Activated CD4-positive, CD25-positive, alpha-beta regulatory T cell (primary cell): ENCODE measurements around the gene ADARB2.
"Not testable (repeated sequence)": the region's sequence is repeated elsewhere in the genome, so short reads cannot be mapped to it uniquely, and the experiment has no call there.

ENCODE experiments used
- DNase-seq, 4 experiments: peaks; one replicate each; lab custom pipeline; 2025; lab: John Stamatoyannopoulos, UW

The ADARB2 gene

DNA sequence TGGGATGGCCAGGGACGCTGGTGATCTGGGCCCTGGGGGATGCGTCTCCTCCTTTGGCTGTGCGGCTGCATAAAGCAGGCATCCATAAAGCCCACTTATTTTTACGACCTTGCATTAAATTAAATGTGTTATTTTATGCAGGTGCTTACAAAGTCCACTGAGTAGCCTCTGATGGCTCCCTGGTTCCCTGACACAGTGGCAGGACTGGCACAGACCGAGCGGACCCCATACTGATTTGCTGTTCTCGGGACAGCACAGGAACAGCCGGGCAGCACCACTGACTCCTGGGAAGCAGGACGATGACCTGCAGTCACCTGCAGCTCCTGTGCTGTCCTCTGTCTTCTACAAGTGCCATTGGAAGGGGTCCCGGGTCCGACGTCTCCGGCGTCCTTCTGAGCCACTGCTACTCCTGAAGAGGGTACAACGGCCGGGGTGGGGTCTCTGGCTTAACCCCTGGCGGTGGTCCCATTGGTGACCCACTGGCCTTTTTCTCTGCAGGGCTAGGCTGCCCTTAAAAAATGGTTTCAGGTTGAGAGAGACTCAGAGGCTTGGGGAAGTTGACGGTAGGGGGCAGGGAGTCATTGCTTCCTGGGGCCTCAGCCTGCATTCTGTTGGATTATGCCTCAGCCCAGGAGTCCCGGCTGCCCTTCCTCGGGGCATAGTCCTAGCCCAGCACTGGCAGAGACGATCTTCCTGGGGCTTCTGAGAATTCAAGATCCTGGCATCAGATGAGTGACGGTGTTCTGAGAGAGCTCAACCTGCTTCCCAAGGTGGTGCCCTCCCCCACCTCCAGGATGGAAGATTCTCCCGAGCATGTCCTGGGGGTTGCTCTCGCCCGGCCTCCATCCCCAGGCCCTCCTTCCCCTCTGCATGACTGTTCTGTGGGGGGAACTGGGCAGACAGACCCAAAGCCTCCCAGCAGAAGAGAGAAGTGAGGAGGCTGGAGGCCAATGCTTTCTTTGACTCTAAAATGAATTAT lies 330.1 kb downstream of the ADARB2 start:
- DNase-seq: no peak

DNA sequence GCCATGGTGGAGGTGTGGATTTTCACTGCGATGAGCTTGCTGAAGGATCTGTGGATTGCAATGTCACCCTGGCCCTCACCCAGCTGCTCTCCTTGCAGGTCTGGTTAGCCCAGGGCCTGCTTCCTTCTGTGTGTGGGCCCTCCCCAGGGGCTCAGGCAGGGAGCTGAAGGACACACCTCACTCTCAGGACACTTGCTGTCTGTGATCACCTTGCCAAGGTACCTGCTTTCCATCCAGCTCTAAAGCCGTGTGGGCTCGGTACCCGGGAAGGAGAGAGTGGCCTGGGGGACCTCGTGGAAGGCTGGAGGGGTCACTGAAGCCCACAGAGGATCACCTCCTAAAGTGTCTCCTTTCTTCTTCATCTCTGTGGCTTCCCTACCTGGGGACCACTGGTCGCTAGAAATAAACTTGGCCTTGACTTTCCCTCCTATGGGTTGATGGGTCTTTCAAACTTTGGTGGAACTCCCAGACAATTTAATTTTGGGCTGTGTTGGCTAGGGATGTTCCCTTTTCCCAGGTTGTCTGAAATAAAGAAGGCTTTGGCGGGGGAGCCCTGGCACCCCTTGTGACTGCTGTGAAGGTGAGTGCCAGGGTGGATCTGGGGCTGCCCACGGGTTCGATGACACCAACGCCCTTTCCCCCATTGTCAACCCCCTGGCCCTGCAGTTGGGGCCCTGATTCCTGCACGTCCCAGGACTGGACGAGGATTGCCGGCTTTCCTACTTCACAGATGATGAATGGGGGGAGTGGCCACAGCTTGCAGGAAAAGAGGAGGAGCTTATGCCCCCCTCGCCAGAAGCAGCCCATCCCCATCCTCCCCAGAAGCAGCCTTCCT lies 331.0 kb downstream of the ADARB2 start:
- no peak for DNase-seq

DNA sequence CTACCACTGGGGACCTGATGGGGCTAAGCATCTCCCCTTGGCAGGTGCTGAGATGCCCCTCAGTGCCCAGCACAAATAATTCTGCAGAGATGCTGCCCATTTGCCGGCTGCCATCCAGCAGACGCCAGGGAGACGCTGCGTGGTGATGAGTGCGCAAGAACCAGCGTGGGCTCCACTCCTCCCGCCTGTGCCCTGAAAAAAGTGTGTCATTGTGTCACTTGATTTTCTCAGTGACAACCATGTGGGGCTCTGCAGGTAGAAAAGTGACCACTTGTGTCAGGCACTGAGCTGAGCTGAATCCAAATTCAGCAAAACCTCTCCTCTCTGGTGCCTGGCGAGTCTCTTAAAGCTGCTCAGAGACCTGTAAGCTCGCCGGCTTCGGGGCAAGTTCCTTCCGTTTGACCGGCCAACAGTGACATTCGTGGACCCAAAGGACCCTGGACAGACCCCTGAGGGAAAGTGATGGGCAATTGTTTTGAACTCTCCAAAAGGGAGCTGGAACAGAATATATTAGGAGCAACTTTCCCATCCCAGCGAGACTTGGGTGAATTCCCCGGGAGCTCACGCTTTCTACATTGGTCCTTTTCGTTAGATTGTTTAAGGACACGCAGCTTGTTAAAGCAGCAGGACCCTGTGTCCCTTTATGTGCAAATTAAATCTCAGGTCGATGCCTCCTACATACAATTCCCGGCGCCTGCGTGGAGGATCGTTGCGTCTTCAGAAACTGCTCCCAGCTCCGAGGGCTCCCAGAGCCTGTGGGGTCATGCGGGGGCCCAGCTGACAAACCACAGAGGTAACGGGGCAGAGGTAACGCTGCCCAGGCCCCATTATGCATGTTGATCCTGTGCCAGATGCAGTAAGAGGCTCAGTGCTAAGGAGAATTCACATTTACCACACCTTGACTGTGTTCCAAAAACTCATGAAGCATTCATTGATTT lies 332.7 kb downstream of the ADARB2 start:
- DNase-seq: no peak

DNA sequence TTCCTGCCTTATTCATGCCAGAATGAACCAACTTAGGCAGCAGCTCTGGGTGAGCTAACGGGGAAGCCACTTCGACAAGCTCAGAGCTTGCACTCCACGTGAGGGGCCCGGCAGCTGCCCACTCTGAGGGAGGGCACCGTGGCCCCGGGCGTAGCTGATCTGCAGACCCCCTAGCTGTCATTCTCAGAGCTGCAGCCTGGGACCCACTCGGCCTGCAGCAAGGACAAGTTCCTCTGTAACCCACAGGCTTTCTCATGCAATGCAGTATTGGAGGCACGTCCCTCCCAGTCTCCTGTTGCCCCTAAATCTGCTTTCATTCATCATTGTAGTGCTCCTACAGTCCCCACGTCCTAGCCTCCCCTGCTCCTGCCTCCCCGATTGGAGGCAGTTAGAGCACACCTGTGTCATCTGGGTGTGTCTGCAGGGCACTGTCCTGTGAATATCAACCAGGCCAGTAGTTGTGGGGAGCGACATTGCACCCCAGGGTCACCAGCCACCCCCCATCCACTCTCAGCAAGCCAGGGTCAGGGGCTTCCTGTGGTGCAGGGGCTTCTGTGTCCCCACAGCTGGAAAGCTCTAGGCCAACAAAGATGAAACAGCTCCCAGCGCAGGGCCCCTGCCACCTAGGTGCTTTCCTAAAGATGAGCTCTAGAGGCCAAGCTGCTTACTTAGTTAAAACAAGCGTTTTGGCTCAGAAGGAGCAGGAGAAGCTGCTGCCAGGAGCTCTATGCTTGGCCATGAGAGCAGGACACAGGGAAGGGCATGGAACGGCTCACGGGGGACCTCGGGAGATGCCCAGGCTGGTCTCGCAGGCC lies 333.6 kb downstream of the ADARB2 start:
- DNase-seq: no peak

DNA sequence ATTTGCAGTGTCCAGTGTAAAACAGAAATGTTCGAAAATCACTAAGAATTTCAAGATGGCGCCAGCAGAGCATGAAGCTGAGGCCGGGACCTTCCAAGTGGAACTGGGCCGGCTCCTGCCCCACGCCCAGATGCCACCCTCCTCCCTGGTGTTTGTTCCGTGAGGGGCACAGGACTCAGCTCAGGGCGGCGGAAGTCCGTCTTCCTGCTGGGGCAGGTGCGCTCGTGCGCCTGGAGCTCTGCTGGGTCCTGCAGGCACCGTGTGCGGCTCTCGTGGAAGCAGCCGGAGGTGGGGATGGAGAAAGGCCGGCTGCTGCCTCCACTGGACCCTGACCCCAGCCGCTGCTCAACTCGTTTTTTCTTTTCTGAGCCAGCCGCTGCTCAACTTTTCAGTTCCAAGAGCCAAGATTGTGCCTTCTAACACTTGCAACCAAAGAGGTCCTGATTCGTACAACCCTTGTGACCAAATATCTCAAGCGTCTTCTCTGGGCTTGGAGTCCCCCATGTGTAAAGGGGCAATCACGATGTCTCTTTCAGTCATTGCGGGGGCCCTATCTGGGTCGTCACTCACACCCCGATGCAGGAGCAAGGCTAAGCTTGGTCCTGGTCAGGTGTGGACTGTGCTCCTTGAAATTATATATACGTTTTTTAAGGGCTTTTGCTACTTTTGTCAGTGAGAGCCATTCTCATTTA lies 334.4 kb downstream of the ADARB2 start:
- no peak for DNase-seq

DNA sequence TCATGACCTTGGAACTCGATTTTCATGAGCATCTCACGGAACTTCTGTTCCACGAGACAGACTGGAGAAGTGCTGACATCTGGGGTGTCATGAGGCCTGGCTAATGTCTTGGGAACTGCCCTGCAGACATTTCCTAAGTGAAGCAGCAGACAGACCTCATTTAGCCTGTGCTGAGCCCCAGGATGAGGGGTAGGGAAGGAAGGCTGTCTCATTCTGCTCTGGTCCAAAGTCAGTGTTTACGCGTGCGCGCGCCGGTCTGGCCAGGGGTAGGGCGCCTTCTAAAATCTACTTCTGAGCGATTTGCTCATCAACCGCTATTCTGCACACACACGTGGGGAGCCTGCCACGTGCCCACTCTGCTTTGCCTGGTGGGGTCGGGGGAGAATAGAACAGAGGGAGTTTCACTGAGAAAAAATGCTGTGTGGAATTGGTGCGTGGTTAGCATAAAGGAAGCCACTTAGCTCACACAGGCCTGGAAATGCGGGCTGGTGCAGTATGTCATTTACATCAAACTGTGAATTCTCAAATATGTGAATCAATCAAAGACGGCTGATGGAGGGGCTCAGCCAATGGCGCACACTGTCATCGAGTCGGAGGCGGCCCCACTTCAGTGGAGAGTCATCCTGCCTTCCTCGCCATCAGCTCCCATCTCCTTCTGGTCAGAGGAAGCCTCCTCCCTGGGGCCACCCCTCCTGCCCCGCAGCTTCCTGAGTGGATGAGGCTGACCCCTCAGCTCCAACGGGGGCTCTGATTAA lies 335.1 kb downstream of the ADARB2 start:
- DNase-seq: no peak

DNA sequence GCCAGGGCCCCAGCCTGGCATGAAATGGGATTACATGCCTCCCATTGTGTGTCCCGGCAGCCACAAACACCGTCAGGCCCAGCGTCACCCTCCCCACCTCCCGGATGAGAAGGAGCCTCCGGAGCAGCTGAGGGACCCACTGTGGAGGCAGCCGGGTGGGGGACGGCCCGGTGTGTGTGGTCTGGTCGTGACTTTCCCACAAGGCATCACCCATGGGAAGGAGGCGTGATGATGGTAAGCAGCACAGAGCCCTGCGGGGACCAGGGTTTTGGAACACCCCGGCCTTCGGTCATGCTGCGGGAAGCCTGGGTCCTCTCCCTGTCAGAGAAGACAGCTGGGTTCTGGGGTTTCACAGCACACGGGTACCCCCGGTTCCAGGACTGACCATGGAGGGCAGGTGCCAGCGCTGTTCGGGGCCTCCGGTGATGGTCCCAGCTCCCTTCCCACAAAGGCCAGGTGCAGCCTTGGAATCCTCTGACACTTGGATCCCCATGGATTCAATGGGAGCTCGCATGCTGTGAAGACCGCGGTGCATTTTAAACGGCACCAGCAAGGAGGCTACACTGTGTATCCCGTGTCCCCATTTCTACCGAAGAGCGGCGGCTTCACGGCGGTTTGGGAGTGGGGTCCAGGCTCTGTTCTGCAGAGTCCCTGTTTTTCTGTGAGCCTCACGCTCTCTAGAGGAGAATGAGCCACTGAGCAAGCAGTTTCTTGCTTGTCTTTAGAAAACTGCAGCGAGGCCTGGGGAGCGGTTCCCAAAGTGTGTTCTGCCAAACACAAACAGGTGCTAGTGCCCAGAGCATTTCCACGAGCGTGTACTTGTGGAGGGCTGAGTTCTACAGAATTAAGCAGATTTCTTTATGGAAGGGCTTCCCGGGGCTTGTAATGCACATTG lies 336.0 kb downstream of the ADARB2 start:
- DNase-seq: no peak

DNA sequence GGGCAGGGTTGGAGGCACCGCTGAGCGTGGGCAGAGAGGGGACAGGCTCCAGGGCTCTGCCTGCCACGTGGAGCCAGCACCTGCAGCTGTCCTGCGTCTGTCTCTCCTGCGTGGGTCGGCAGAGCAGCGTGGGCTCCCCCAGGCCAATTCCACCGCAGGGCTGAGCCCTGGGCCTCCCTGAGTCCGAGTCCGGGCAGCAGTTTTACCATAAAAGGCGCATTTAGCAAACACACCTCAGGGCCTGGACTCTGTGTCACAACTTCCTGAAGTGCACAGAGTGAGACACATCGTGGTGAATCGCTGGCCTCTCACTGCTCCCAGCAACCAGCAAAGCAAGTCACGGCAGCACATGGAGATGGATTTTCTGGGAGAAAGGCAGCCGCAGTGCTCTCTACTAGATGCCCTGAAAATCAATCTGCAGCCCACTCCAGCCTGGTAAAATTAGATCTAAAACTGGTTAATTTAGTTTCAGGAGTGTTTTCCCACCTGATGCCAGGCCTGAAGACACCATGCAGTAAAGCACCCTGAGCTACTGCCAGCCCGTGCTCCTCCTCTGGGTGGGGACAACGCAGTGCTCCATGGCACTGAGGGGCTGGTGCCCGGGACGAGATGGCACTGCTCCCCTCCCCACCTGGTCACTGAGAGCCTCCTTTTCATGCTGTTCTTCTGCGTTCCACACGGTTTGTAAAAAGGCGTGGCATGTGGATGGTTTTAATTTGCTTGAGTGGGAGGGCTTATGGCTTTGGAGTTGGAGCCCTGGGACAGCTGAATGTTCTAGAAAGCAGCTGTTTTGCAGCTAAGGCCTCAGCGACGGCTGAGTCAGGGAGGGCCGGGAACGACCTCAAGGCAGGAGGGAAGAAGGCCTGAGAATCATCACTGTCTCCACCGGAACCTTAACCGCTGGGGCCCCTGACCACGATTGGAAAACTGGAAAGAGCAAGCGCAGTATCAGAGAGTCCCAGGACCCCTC lies 336.9 kb downstream of the ADARB2 start:
- DNase-seq: no peak

DNA sequence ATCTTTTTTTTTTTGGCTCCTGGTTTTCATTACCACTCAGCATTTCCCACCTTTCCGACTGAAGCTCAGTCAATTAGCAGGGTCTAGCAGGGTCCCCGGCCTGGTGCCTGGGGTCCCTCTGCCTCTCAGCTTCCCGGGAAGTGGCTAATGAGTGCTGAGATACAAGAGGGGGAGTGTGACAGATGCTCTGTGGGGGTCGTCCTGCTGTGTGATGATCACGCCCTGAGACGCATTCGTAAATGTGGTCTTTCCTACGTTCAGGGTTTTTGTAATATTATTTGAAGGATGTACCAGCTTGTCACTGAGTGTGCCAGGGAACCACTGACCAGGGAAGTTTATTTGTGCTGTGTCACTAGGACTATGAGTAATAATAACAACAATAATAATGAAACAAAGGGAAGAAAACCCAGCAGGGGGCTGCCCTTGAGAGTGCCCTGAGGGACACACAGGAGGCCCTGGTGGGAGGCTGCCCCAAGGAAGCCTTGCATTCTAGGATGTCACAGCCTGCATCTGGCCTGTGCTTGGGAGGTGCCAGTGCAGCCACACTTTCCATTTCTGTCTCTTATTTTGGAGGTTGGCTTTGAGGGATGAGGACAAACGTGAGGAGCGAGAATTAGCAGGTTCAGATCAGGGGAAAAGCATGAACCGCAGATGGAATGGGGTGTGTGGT lies 337.8 kb downstream of the ADARB2 start:
- no peak for DNase-seq

DNA sequence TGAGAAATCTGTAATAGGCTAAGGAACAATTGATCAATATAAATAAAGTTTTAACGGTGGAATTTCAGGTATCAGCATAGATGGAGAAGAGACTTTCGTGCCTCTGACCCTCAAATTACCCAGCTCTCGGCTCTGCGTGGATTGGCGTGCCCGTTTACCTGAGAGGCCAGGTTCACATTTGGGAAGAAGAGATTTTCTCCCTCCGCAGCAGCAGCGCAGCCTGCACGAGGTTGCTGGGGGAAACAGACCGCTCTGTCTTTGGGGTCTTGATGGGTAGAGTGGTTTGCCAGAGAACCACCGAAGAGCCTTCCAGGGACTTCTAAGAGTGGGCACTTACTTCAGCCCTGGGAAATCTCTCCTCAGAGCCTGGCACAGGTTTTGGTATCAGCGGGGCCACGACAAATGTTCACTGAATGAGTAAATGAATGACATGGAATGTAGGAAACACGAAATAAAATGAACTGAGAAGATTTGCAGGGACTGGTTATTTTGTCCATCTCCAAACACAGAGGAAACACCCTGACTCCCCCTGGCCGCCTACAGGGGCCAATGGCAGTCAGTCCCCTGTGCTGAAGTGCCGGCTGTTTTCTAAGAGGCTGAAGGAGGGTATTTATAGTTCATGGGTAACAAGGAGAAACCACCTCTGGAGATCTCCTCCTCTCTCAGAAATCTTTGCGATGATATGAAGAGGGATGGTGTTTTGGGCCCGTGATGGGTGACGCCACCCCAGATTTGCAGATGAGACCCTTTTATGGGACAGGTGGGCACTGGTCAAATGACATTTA lies 338.5 kb downstream of the ADARB2 start:
- DNase-seq: no peak

DNA sequence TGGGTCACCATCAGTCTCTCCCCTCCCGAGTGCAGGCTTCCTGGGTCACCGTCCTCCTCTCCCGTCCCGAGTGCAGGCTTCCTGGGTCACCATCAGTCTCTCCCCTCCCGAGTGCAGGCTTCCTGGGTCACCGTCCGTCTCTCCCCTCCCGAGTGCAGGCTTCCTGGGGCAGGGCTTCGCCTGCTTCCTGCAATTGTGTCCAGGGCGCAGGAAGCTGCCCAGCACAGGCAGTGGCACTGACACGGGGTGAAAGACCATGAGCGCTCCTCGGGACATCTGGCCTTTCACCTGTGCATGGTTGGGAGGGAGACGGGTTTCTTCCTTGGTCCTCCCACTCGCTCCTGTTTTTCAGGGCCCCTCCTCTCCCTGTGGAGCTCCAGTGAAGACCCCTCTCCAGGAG lies 339.2 kb downstream of the ADARB2 start:
- not testable (repeated sequence) for DNase-seq

DNA sequence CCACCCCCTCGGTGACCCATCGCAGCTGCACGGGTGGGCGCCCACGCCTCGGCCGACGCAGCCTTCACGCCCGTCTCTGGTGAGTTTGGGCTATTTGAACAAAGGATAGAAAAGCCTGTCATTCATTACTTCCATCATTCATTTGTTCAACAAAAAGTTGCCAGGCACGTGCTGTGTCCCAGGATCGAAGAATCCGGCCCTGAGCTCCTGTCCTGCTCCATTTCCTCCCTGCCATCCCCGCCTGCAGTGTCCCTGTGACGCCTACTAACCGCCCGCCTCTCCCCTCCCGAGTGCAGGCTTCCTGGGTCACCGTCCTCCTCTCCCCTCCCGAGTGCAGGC lies 341.1 kb downstream of the ADARB2 start:
- no peak for DNase-seq

DNA sequence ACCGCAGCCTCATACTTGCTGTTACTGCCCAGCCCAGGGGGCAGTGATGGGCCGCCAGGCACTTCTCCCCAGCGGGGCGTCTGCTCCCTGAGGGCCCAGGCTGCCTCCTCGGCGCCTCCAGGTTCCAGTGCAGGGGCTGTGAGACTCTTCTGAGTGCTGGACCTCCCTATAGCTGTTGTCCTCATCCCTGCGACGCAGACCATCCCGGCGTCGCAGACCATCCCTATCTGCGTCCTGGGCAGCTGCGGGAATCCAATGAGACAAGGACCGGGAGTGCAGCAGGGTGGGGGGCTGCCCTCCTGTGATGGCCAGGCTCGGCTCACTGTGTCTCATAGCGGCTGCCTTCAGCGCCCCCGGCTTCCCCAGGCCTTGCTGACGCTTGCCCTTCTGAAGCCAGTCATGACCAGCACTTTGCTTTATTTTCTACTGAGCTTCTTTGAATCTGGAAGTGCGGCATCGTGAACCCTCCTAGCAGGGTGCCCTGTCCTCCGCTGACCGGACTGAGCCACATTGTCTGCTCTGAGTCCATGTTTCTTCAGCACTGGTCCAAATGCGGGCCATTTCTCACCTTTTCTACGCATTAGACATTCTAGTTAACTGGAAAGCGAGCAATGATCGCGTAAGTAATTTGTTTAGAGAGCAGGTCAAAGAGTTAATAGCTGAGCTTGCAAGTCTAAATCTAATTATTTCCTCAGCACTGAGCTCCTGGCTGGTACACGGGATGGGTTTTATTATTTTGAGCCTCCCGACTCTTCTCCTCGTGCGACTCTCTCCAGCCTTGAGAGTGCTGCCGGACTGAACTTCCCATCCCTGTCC lies 341.6 kb downstream of the ADARB2 start:
- no peak for DNase-seq

DNA sequence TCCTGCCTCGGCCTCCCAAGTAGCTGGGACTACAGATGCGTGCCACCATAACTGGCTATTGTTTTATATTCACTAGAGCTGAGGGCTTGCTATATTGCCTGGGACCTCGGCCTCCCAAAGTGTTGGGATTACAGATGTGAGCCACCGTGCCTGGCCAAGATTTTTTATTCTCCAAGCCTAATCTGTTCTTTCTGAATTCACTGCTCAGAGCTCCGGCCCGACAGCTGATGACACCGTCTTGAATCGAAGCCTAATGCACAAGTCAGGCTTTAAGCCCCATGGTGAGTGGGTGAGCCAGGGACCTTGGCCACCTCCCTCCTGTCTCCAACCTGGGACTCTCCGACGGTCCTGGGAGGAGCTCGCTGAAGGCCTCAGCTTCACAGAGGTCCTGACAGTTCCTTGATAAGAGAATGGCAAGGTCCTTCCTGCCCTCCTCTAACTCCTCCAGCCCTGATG lies 342.3 kb downstream of the ADARB2 start:
- DNase-seq: no peak
